ENCODE results near the gene PHACTR1.

PHACTR1 gene

GRCh38 chr6:12836009-12836408 is 119.4 kb downstream of the PHACTR1 start:
- Histone ChIP-seq H3K27me3 (ENCODE audit: insufficient read depth, low read length) (no peaks in the 10 kb centered on the region), H3K9ac (ENCODE audit: low read length) (no peak overlapping the region), H3K4me3 (ENCODE audit: low read depth, low read length, poor library complexity, severe bottlenecking) (no peak overlapping the region), H3K9me2 (ENCODE audit: low read depth, low read length) (no peaks in the 10 kb centered on the region), H3K4me2 (ENCODE audit: low read length) (no peak overlapping the region), H3F3A (ENCODE audit: insufficient read depth, low read length) (no peaks in the 10 kb centered on the region), H4K20me1 (ENCODE audit: insufficient read depth, low read length) (no peaks in the 10 kb centered on the region), H3K36me3 (ENCODE audit: insufficient read depth, low read length) (no peaks in the 10 kb centered on the region), H3K4me1 (ENCODE audit: insufficient read depth, low read length, severe bottlenecking) (no peaks in the 10 kb centered on the region), H2AFZ (ENCODE audit: low read length) (no peak overlapping the region), H3K79me2 (ENCODE audit: insufficient read depth, low read length) (no peaks in the 10 kb centered on the region), H3K27ac (ENCODE audit: low read depth, low read length, poor library complexity, severe bottlenecking) (no peak overlapping the region), H3K9me3 (ENCODE audit: low read length) (0 out of 2 replicates have a peak, but pooled peaks cover 6% of the 10 kb centered on the region)
- TF ChIP-seq CTCF (IDR thresholded peaks at IDR 0.05; ENCODE audit: low read length) = no peak

GRCh38 chr6:12841619-12842018 is 125.1 kb downstream of the PHACTR1 start:
- Histone ChIP-seq H3K9ac (ENCODE audit: low read length) (no peak overlapping the region), H3K9me2 (ENCODE audit: low read depth, low read length) (no peaks in the 10 kb centered on the region), H3K27me3 (ENCODE audit: insufficient read depth, low read length) (no peaks in the 10 kb centered on the region), H4K20me1 (ENCODE audit: insufficient read depth, low read length) (no peaks in the 10 kb centered on the region), H3K36me3 (ENCODE audit: insufficient read depth, low read length) (no peaks in the 10 kb centered on the region), H3K79me2 (ENCODE audit: insufficient read depth, low read length) (no peaks in the 10 kb centered on the region), H3K4me3 (ENCODE audit: low read depth, low read length, poor library complexity, severe bottlenecking) (no peak overlapping the region), H3K4me2 (ENCODE audit: low read length) (no peak overlapping the region), H3K4me1 (ENCODE audit: insufficient read depth, low read length, severe bottlenecking) (no peaks in the 10 kb centered on the region), H3F3A (ENCODE audit: insufficient read depth, low read length) (no peaks in the 10 kb centered on the region), H2AFZ (ENCODE audit: low read length) (no peak overlapping the region), H3K9me3 (ENCODE audit: low read length) (0 out of 2 replicates have a peak, but pooled peaks cover 6% of the 10 kb centered on the region), H3K27ac (ENCODE audit: low read depth, low read length, poor library complexity, severe bottlenecking) (no peak overlapping the region)
- TF ChIP-seq EZH2 (IDR thresholded peaks at IDR 0.05; ENCODE audit: borderline replicate concordance, low read length) = no peak
- TF ChIP-seq CTCF (IDR thresholded peaks at IDR 0.05; ENCODE audit: low read length) = no peak

- H3K27ac ChIP-seq (ENCODE audit: low read depth, low read length, poor library complexity, severe bottlenecking) = no peak overlapping the region
- H3K27me3 ChIP-seq (ENCODE audit: insufficient read depth, low read length) = no peaks in the 10 kb centered on the region
- no peaks in the 10 kb centered on the region for H3K9me2 ChIP-seq (ENCODE audit: low read depth, low read length)
- no peaks in the 10 kb centered on the region for H3K36me3 ChIP-seq (ENCODE audit: insufficient read depth, low read length)
- no peaks in the 10 kb centered on the region for H4K20me1 ChIP-seq (ENCODE audit: insufficient read depth, low read length)
- H3K4me2 ChIP-seq (ENCODE audit: low read length) = no peak overlapping the region
- TF ChIP-seq EZH2 (IDR thresholded peaks at IDR 0.05; ENCODE audit: borderline replicate concordance, low read length) (no peak), CTCF (IDR thresholded peaks at IDR 0.05; ENCODE audit: low read length) (no peak)
- no peaks in the 10 kb centered on the region for H3K4me1 ChIP-seq (ENCODE audit: insufficient read depth, low read length, severe bottlenecking)
- no peak overlapping the region for H3K4me3 ChIP-seq (ENCODE audit: low read depth, low read length, poor library complexity, severe bottlenecking)
- 0 out of 2 replicates have a peak, but pooled peaks cover 6% of the 10 kb centered on the region for H3K9me3 ChIP-seq (ENCODE audit: low read length)
- H2AFZ ChIP-seq (ENCODE audit: low read length) = no peak overlapping the region
- H3F3A ChIP-seq (ENCODE audit: insufficient read depth, low read length) = no peaks in the 10 kb centered on the region
- H3K79me2 ChIP-seq (ENCODE audit: insufficient read depth, low read length) = no peaks in the 10 kb centered on the region
- no peak overlapping the region for H3K9ac ChIP-seq (ENCODE audit: low read length)
These were observed 125.5 kb downstream of the PHACTR1 start for GRCh38 chr6:12842114-12842513.

Measured in OCI-LY1 (cell line).